Measurements from ENCODE around the gene CDK5R2.

- TF ChIP-seq MAFK (IDR thresholded peaks at IDR 0.05; ENCODE audit: partially characterized antibody), result no peak
- TF ChIP-seq BHLHE40 (IDR thresholded peaks at IDR 0.05; ENCODE audit: low read depth, low read length), result no peak
- TF ChIP-seq, protein P1, sequence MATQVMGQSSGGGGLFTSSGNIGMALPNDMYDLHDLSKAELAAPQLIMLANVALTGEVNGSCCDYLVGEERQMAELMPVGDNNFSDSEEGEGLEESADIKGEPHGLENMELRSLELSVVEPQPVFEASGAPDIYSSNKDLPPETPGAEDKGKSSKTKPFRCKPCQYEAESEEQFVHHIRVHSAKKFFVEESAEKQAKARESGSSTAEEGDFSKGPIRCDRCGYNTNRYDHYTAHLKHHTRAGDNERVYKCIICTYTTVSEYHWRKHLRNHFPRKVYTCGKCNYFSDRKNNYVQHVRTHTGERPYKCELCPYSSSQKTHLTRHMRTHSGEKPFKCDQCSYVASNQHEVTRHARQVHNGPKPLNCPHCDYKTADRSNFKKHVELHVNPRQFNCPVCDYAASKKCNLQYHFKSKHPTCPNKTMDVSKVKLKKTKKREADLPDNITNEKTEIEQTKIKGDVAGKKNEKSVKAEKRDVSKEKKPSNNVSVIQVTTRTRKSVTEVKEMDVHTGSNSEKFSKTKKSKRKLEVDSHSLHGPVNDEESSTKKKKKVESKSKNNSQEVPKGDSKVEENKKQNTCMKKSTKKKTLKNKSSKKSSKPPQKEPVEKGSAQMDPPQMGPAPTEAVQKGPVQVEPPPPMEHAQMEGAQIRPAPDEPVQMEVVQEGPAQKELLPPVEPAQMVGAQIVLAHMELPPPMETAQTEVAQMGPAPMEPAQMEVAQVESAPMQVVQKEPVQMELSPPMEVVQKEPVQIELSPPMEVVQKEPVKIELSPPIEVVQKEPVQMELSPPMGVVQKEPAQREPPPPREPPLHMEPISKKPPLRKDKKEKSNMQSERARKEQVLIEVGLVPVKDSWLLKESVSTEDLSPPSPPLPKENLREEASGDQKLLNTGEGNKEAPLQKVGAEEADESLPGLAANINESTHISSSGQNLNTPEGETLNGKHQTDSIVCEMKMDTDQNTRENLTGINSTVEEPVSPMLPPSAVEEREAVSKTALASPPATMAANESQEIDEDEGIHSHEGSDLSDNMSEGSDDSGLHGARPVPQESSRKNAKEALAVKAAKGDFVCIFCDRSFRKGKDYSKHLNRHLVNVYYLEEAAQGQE (IDR thresholded peaks at IDR 0.05), result no peak
- no peak for TF ChIP-seq CTCF (IDR thresholded peaks at IDR 0.05)
Measured at GRCh38 chr2:218985021-218985324, 25.5 kb downstream of the CDK5R2 start, which contains the start of gene FEV.

All from A549 (cell line).